Neural cell (in vitro differentiated cells): Measurements from ENCODE around the gene SNRPD1. TPM values are rescaled to one million over a fixed set of nuclear protein-coding genes. Genes with fewer than 3 reads are reported as not detected.

Experiments
- H2AFZ ChIP-seq: fragments of 200-600, 300-800 bp; sonication (generic), shearing (Covaris generic); 2 replicates; pipeline ENCODE4 v1.6.0; 2014; ENCODE audit warnings: low read depth, mild to moderate bottlenecking, antibody characterized with exemption, low read length, moderate library complexity
- H3F3A ChIP-seq: fragments of 200-600 bp; shearing (Covaris generic); 2 replicates; pipeline ENCODE4 v1.6.1; 2016; ENCODE audit warnings: mild to moderate bottlenecking, moderate library complexity, mixed read lengths, antibody characterized with exemption, low read length; ENCODE audit not compliant: insufficient read depth, poor library complexity, severe bottlenecking
- H3K27ac ChIP-seq: fragments of 200-600, 300-800 bp; sonication (generic), shearing (Covaris generic); 2 replicates; pipeline ENCODE4 v1.5.1; 2014; ENCODE audit warnings: mild to moderate bottlenecking, low read length, moderate library complexity
- H3K27me3 ChIP-seq: fragments of 300-800, 200-600 bp; sonication (generic), shearing (Covaris generic); 2 replicates; pipeline ENCODE4 v1.6.0; 2014; ENCODE audit warnings: mild to moderate bottlenecking, low read depth, low read length, moderate library complexity; ENCODE audit not compliant: insufficient read depth
- H3K36me3 ChIP-seq: fragments of 300-800, 200-600 bp; sonication (generic), shearing (Covaris generic); 2 replicates; pipeline ENCODE4 v1.5.1; 2014; ENCODE audit warnings: mild to moderate bottlenecking, antibody characterized with exemption, low read length, moderate library complexity; ENCODE audit not compliant: insufficient read depth
- H3K4me2 ChIP-seq: fragments of 300-800, 200-600 bp; sonication (generic), shearing (Covaris generic); 2 replicates; pipeline ENCODE4 v1.6.0; 2014; ENCODE audit warnings: mild to moderate bottlenecking, low read length
- H3K4me3 ChIP-seq: fragments of 300-800, 200-600 bp; sonication (generic), shearing (Covaris generic); 2 replicates; pipeline ENCODE4 v1.5.1; 2014; ENCODE audit warnings: mild to moderate bottlenecking, low read length, moderate library complexity
- H3K79me2 ChIP-seq: fragments of 200-600 bp; shearing (Covaris generic); replicated peaks from 2 replicates; pipeline ENCODE4 v1.6.0; 2014; ENCODE audit warnings: mild to moderate bottlenecking, low read length, moderate library complexity; ENCODE audit not compliant: insufficient read depth
- H3K9ac ChIP-seq: fragments of 300-800, 200-600 bp; sonication (generic), shearing (Covaris generic); 2 replicates; pipeline ENCODE4 v1.6.1; 2016; ENCODE audit warnings: mild to moderate bottlenecking, low read length, mixed read lengths
- H3K9me2 ChIP-seq: fragments of 200-600 bp; shearing (Covaris generic); 2 replicates; pipeline ENCODE4 v1.6.1; 2016; ENCODE audit warnings: mild to moderate bottlenecking, low read length, mixed read lengths; ENCODE audit not compliant: insufficient read depth
- H3K9me3 ChIP-seq: fragments of 200-600, 300-800 bp; sonication (generic), shearing (Covaris generic); 2 replicates; pipeline ENCODE4 v1.6.1; 2016; ENCODE audit warnings: mild to moderate bottlenecking, mixed run types, low read length, moderate library complexity, mixed read lengths
- H4K20me1 ChIP-seq: fragments of 200-600 bp; shearing (Covaris generic); 2 replicates; pipeline ENCODE4 v1.6.1; 2016; ENCODE audit warnings: mild to moderate bottlenecking, mixed run types; ENCODE audit not compliant: insufficient read depth
- EP300 ChIP-seq: fragments of 450-650 bp; conservative IDR thresholded peaks from 2 replicates; pipeline ENCODE4 v1.6.1; 2014; ENCODE audit warnings: antibody characterized with exemption, mild to moderate bottlenecking, moderate library complexity; ENCODE audit not compliant: poor library complexity, severe bottlenecking
- EZH2 ChIP-seq: fragments of 200-600, 300-800 bp; shearing (Covaris generic), sonication (generic); IDR thresholded peaks from 2 replicates; pipeline ENCODE4 v1.6.1; 2014; ENCODE audit warnings: antibody characterized with exemption, low read length, borderline replicate concordance, mild to moderate bottlenecking; ENCODE audit not compliant: insufficient read depth, poor library complexity, severe bottlenecking
- MXI1 ChIP-seq: fragments of 450-650 bp; conservative IDR thresholded peaks from 2 replicates; pipeline ENCODE4 v1.6.1; 2014; ENCODE audit warnings: antibody characterized with exemption, mild to moderate bottlenecking; ENCODE audit not compliant: poor library complexity, severe bottlenecking
- POLR2AphosphoS5 ChIP-seq: IDR thresholded peaks from 2 replicates; pipeline ENCODE4 v1.6.1; 2012
- RAD21 ChIP-seq: fragments of 450-650 bp; conservative IDR thresholded peaks from 2 replicates; pipeline ENCODE4 v1.6.1; 2014; ENCODE audit warnings: antibody characterized with exemption, mild to moderate bottlenecking, moderate library complexity
- SMC3 ChIP-seq: fragments of 450-650 bp; conservative IDR thresholded peaks from 2 replicates; pipeline ENCODE4 v1.6.1; 2014; ENCODE audit warnings: antibody characterized with exemption, mild to moderate bottlenecking, moderate library complexity; ENCODE audit not compliant: poor library complexity
- TAF1 ChIP-seq: IDR thresholded peaks from 2 replicates; pipeline ENCODE4 v1.6.1; 2012; ENCODE audit warnings: low read depth
- polyA plus RNA-seq: library from polyadenylated mRNA; depleted of rRNA; stranded (reverse); fragments of >200 nt; gene quantifications from 2 replicates; pipeline ENCODE4 v1.2.3, GENCODE V29; 2014
- TF ChIP-seq, protein P1 (sequence below): IDR thresholded peaks from 2 replicates; pipeline ENCODE4 v1.6.1; 2012; ENCODE audit warnings: borderline replicate concordance
- TF ChIP-seq, protein P2 (sequence below): fragments of 450-650 bp; IDR thresholded peaks from 2 replicates; pipeline ENCODE4 v1.5.1; 2014; ENCODE audit warnings: antibody characterized with exemption, mild to moderate bottlenecking, moderate library complexity; ENCODE audit not compliant: poor library complexity, severe bottlenecking

The SNRPD1 gene
- polyA plus RNA-seq, 1 donor from 2014 or later, result 68.2 TPM

DNA sequence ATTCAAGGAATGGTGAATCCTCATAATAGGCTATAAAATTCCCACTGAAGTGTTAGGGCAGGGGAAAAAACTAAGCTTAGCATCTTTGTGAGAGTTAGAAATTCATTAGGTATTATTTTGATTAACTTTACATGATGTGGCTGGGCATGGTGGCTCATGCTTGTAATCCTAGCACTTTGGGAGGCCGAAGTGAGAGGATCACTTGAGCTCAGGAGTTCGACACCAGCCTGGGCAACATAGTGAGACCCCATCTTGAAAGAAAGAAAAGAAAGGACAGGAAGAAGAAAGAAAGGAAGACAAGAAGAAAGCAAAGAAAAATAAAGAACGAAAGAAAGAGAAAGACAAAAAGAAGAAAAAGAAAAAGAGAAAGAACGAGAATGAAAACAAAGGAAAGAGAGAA is 40.0 kb downstream of the SNRPD1 start:
- no peaks in the 10 kb centered on the region for H3F3A ChIP-seq
- no peak overlapping the region for H3K4me2 ChIP-seq
- no peaks in the 10 kb centered on the region for H3K9me3 ChIP-seq
- TF ChIP-seq, protein P1, sequence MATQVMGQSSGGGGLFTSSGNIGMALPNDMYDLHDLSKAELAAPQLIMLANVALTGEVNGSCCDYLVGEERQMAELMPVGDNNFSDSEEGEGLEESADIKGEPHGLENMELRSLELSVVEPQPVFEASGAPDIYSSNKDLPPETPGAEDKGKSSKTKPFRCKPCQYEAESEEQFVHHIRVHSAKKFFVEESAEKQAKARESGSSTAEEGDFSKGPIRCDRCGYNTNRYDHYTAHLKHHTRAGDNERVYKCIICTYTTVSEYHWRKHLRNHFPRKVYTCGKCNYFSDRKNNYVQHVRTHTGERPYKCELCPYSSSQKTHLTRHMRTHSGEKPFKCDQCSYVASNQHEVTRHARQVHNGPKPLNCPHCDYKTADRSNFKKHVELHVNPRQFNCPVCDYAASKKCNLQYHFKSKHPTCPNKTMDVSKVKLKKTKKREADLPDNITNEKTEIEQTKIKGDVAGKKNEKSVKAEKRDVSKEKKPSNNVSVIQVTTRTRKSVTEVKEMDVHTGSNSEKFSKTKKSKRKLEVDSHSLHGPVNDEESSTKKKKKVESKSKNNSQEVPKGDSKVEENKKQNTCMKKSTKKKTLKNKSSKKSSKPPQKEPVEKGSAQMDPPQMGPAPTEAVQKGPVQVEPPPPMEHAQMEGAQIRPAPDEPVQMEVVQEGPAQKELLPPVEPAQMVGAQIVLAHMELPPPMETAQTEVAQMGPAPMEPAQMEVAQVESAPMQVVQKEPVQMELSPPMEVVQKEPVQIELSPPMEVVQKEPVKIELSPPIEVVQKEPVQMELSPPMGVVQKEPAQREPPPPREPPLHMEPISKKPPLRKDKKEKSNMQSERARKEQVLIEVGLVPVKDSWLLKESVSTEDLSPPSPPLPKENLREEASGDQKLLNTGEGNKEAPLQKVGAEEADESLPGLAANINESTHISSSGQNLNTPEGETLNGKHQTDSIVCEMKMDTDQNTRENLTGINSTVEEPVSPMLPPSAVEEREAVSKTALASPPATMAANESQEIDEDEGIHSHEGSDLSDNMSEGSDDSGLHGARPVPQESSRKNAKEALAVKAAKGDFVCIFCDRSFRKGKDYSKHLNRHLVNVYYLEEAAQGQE, result no peak
- TF ChIP-seq POLR2AphosphoS5, result no peak
- no peak for TF ChIP-seq SMC3
- TF ChIP-seq MXI1, result no peak
- TF ChIP-seq EP300, result no peak
- TF ChIP-seq EZH2, result no peak
- no peak for TF ChIP-seq TAF1
- no peak for TF ChIP-seq RAD21
- TF ChIP-seq, protein P2, sequence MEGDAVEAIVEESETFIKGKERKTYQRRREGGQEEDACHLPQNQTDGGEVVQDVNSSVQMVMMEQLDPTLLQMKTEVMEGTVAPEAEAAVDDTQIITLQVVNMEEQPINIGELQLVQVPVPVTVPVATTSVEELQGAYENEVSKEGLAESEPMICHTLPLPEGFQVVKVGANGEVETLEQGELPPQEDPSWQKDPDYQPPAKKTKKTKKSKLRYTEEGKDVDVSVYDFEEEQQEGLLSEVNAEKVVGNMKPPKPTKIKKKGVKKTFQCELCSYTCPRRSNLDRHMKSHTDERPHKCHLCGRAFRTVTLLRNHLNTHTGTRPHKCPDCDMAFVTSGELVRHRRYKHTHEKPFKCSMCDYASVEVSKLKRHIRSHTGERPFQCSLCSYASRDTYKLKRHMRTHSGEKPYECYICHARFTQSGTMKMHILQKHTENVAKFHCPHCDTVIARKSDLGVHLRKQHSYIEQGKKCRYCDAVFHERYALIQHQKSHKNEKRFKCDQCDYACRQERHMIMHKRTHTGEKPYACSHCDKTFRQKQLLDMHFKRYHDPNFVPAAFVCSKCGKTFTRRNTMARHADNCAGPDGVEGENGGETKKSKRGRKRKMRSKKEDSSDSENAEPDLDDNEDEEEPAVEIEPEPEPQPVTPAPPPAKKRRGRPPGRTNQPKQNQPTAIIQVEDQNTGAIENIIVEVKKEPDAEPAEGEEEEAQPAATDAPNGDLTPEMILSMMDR, result no peak
- H3K27ac ChIP-seq, result no peak overlapping the region
- no peaks in the 10 kb centered on the region for H3K9me2 ChIP-seq
- no peak overlapping the region for H3K9ac ChIP-seq
- no peak overlapping the region for H3K4me3 ChIP-seq
- H2AFZ ChIP-seq, result no peak overlapping the region
- no peaks in the 10 kb centered on the region for H3K27me3 ChIP-seq
- H3K79me2 ChIP-seq, result no peaks in the 10 kb centered on the region
- H4K20me1 ChIP-seq, result no peaks in the 10 kb centered on the region
- H3K36me3 ChIP-seq, result no peaks in the 10 kb centered on the region

DNA sequence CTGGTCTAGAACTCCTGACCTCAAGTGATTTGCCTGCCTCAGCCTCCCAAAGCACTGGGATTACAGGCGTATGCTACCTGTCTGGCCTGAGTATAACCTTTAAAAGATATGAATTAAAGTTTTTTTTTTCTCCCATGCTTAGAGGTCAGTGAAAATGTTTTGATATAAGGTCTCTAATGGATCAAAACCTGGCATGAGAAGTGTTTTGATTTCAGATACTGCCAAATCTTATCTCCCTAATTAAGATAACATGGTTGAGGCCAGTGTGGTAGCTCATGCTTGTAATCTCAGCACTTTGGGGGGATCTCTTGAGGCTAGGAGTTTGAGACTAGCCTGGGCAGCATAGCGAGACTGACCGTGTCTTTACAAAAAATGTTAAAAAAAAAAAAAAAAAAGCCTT is 41.2 kb downstream of the SNRPD1 start:
- no peaks in the 10 kb centered on the region for H3K9me2 ChIP-seq
- H3K9ac ChIP-seq, result no peak overlapping the region
- no peaks in the 10 kb centered on the region for H3K9me3 ChIP-seq
- H3F3A ChIP-seq, result no peaks in the 10 kb centered on the region
- H3K4me2 ChIP-seq, result no peak overlapping the region
- no peaks in the 10 kb centered on the region for H3K36me3 ChIP-seq
- no peaks in the 10 kb centered on the region for H4K20me1 ChIP-seq
- H3K79me2 ChIP-seq, result no peaks in the 10 kb centered on the region
- H2AFZ ChIP-seq, result no peak overlapping the region
- no peak for TF ChIP-seq RAD21
- TF ChIP-seq, protein P1, result no peak
- TF ChIP-seq, protein P2, result no peak
- no peak for TF ChIP-seq MXI1
- no peak for TF ChIP-seq TAF1
- TF ChIP-seq SMC3, result no peak
- no peak for TF ChIP-seq EZH2
- no peak for TF ChIP-seq EP300
- no peak for TF ChIP-seq POLR2AphosphoS5
- H3K4me3 ChIP-seq, result no peak overlapping the region
- no peaks in the 10 kb centered on the region for H3K27me3 ChIP-seq
- no peak overlapping the region for H3K27ac ChIP-seq
